Left ventricle myocardium superior (tissue), 1 donor: ENCODE measurements around the gene WNT9A. TPM values are rescaled to one million over a fixed set of nuclear protein-coding genes. Genes with fewer than 3 reads are reported as not detected.
"Not testable (repeated sequence)": the region's sequence is repeated elsewhere in the genome, so short reads cannot be mapped to it uniquely, and the experiment has no call there.

Experiments used
- ATAC-seq: fragments of 200-7000 bp; cut with Tn5 transposase; one replicate; pipeline ENCODE4 v1.9.1; 2020; ENCODE audit warnings: mild to moderate bottlenecking, moderate library complexity
- DNase-seq: peaks from one replicate; pipeline ENCODE4 v3.0.0-alpha.2; 2020
- intact Hi-C: fragments of 100-400 bp; cut with micrococcal nuclease; formaldehyde crosslinking; loops from one replicate; pipeline ENCODE4 v1.11.0; 2022
- microRNA-seq: library from miRNA; unstranded; fragments of <30 nt; microRNA quantifications from one replicate; pipeline ENCODE4 v1.2.0, GENCODE V29; 2020; ENCODE audit warnings: borderline number of aligned reads
- total RNA-seq: library from RNA; stranded (reverse); fragmentation: NEBNext Ultra II Directional; extraction: Animal tissue kit (Norgen Biotek cat#: 25700); gene quantifications from one replicate; pipeline ENCODE4 v1.2.1, GENCODE V29; 2021
- donor health status: DM: no; HTN: yes; CAD: no; lungs with severe emphysema.

WNT9A gene
- total RNA-seq, 1 donor from 2014 or later = 2.5 TPM

- DNase-seq = no peak
- no peak for ATAC-seq
- intact Hi-C loops = no loop called here
These were observed 63.2 kb downstream of the WNT9A start for GRCh38 chr1:227884370-227885134.

GRCh38 chr1:227883641-227884301 lies 64.0 kb downstream of the WNT9A start:
- DNase-seq = no peak

GRCh38 chr1:227883073-227883520 lies 64.6 kb downstream of the WNT9A start:
- no peak for ATAC-seq
- no peak for DNase-seq
- intact Hi-C loops = no loop called here

More at GRCh38 chr1:227883641-227884301, 64.0 kb downstream of the WNT9A start:
- no peak for ATAC-seq
- intact Hi-C loops = no loop called here

- DNase-seq = no peak
- intact Hi-C loops = no loop called here
- no peak for ATAC-seq
These were observed 67.3 kb downstream of the WNT9A start for GRCh38 chr1:227880342-227880924.

- ATAC-seq, DNase-seq: not testable (repeated sequence)
These were observed 69.9 kb downstream of the WNT9A start for GRCh38 chr1:227877810-227878209.

GRCh38 chr1:227871892-227872291 lies 75.8 kb downstream of the WNT9A start:
- intact Hi-C loops, ATAC-seq, DNase-seq: not testable (repeated sequence)

More at GRCh38 chr1:227877810-227878209, 69.9 kb downstream of the WNT9A start:
- intact Hi-C loops = not testable (repeated sequence)

- ATAC-seq = no peak
- DNase-seq = no peak
- intact Hi-C loops = no loop called here
These were observed 77.4 kb downstream of the WNT9A start for GRCh38 chr1:227870366-227870765.

GRCh38 chr1:227869851-227870305 lies 77.9 kb downstream of the WNT9A start:
- DNase-seq (no peak), ATAC-seq (no peak)
- intact Hi-C loops = no loop called here

- DNase-seq (no peak), ATAC-seq (no peak)
- intact Hi-C loops = no loop called here
These were observed 78.4 kb downstream of the WNT9A start for GRCh38 chr1:227869279-227869842.

Small RNAs within 50 kb of the gene (microRNA-seq; reads per million reads assigned to microRNA genes)
- not detected for gene MIR5008

Other genes starting within 250 kb of the WNT9A start
- 8.0 TPM for gene JMJD4, start 212.6 kb downstream of the WNT9A start, total RNA-seq
- 36.4 TPM for gene SNAP47, start 212.5 kb downstream of the WNT9A start, total RNA-seq
- gene PRSS38, start 132.3 kb downstream of the WNT9A start, total RNA-seq = not detected
- gene WNT3A, start 59.1 kb upstream of the WNT9A start, total RNA-seq = not detected
- 285 TPM for gene ARF1, start 134.8 kb upstream of the WNT9A start, total RNA-seq
- 10.5 TPM for gene C1orf35, start 155.4 kb upstream of the WNT9A start, total RNA-seq
- 58.6 TPM for gene MRPL55, start 161.4 kb upstream of the WNT9A start, total RNA-seq
- 175 TPM for gene GUK1, start 192.3 kb upstream of the WNT9A start, total RNA-seq
- gene GJC2, start 202.0 kb upstream of the WNT9A start, total RNA-seq = 1.7 TPM
- 11.2 TPM for gene IBA57, start 217.9 kb upstream of the WNT9A start, total RNA-seq